ENCODE measurements around the gene RRAD.
"Not testable (repeated sequence)": the region's sequence is repeated elsewhere in the genome, so short reads cannot be mapped to it uniquely, and the experiment has no call there.

Gene RRAD

GRCh38 chr16:66898207-66898606, 27.1 kb downstream of the RRAD start:
- FAIRE-seq = no peak

- FAIRE-seq = not testable (repeated sequence)
Measured at GRCh38 chr16:66896682-66897081, 28.7 kb downstream of the RRAD start.

- FAIRE-seq = no peak
Measured at GRCh38 chr16:66895999-66896398, 29.3 kb downstream of the RRAD start.

GRCh38 chr16:66895689-66895979, 29.7 kb downstream of the RRAD start:
- FAIRE-seq = no peak

GRCh38 chr16:66894948-66895688, 30.2 kb downstream of the RRAD start:
- FAIRE-seq = no peak

GRCh38 chr16:66894055-66894454, 31.3 kb downstream of the RRAD start:
- no peak for FAIRE-seq

GRCh38 chr16:66891797-66892196, 33.5 kb downstream of the RRAD start:
- FAIRE-seq = no peak

- no peak for FAIRE-seq
Measured at GRCh38 chr16:66891360-66891759, 34.0 kb downstream of the RRAD start.

- no peak for FAIRE-seq
Measured at GRCh38 chr16:66890799-66891198, 34.5 kb downstream of the RRAD start.

GRCh38 chr16:66889622-66890021, 35.7 kb downstream of the RRAD start:
- no peak for FAIRE-seq

- FAIRE-seq = no peak
Measured at GRCh38 chr16:66888647-66889615, 36.4 kb downstream of the RRAD start.

GRCh38 chr16:66886914-66887313, 38.4 kb downstream of the RRAD start:
- no peak for FAIRE-seq

GRCh38 chr16:66886321-66886720, 39.0 kb downstream of the RRAD start:
- FAIRE-seq = no peak

GRCh38 chr16:66885491-66885890, 39.8 kb downstream of the RRAD start:
- no peak for FAIRE-seq

GRCh38 chr16:66882702-66883101, 42.6 kb downstream of the RRAD start:
- FAIRE-seq = no peak

GRCh38 chr16:66881964-66882508, 43.3 kb downstream of the RRAD start:
- FAIRE-seq = no peak

GRCh38 chr16:66881560-66881959, 43.8 kb downstream of the RRAD start:
- FAIRE-seq = no peak

- FAIRE-seq = no peak
Measured at GRCh38 chr16:66881014-66881417, 44.3 kb downstream of the RRAD start.

- peak; percentile 83 for FAIRE-seq
Measured at GRCh38 chr16:66880288-66881013, 44.9 kb downstream of the RRAD start, which contains the start of gene PDP2. Gene PDP2 (plus strand): TSS chr16:66880515. CDS start chr16:66884285, 3,770 bp downstream.

GRCh38 chr16:66878067-66878466, 47.3 kb downstream of the RRAD start:
- no peak for FAIRE-seq

- FAIRE-seq = peak; percentile 87
Measured at GRCh38 chr16:66874079-66874775, 51.1 kb downstream of the RRAD start.

- no peak for FAIRE-seq
Measured at GRCh38 chr16:66873685-66874055, 51.7 kb downstream of the RRAD start.
